ENCODE data around the gene USP25.

USP25 gene

DNA sequence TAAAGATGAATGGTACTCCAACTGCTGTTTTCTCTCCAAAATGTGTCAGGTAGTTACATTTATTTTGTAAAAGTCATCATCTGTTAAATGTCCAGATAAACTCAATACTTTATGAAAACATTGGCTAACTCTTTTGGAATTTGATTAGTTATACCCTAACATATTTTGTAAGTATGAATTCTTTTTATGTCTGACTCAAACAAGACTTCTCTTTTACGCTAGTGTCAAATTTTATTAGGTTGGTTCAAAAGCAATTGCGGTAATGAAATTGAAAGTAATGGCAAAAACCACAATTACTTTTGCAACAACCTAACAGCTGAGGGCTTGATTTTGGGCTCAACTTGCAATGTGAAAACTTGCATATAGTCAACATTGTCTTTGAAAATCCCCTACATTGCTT, 41.0 kb upstream of the USP25 start:
- TF ChIP-seq Cebpa-rat (IDR thresholded peaks at IDR 0.05): no peak

DNA sequence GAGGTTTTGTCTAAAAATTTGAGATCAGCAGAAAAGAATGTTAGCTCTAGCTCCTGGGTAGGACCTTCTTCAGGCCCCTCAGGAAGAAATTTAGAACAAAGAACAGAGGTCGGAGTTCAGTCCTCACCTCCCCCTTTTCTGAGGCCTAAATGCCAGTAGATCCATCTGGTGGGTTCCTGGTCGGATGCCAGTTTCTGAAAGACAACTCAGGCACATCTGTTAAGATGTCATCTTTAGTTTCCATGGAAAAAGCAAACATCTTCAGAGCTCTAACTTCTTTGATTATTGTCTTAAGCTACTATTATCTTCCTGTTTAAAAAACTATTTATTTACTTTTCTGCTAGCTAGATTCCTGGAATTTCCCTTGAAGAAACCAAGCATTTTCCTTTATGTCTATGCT, 37.1 kb upstream of the USP25 start:
- Histone ChIP-seq H3K9ac (no peak overlapping the region), H3K4me2 (no peak overlapping the region), H3K9me3 (replicated peaks in 1 of 11) (peaks cover 0 to 13% (median 0%) of the 10 kb centered on the region in 11 experiments; a peak in 7 of 22 replicates), H3K27ac (no peak overlapping the region), H3K27me3 (no peaks in the 10 kb centered on the region), H4K20me1 (no peaks in the 10 kb centered on the region), H3K36me3 (no peaks in the 10 kb centered on the region), H3K4me1 (peaks cover 0 to 10% (median 2%) of the 10 kb centered on the region in 10 experiments; a peak in 6 of 20 replicates), H3K4me3 (no peak overlapping the region)
- TF ChIP-seq Cebpa-rat (IDR thresholded peaks at IDR 0.05): no peak

More for the DNA sequence above, 41.0 kb upstream of the USP25 start:
- Histone ChIP-seq H3K27me3 (no peaks in the 10 kb centered on the region), H3K9me3 (replicated peaks in 1 of 11) (peaks cover 0 to 12% (median 0%) of the 10 kb centered on the region in 11 experiments; a peak in 2 of 22 replicates), H3K36me3 (no peaks in the 10 kb centered on the region), H3K9ac (no peak overlapping the region), H3K4me3 (no peak overlapping the region), H3K4me1 (peaks cover 0 to 43% (median 18%) of the 10 kb centered on the region in 10 experiments; a peak in 13 of 20 replicates), H3K27ac (no peak overlapping the region), H4K20me1 (no peaks in the 10 kb centered on the region), H3K4me2 (peak overlapping the region in 2 of 11 experiments; percentile 4 to 7; a peak in 1 of 22 replicates)

- Histone ChIP-seq H3K4me1 (peaks cover 0 to 4% (median 0%) of the 10 kb centered on the region in 10 experiments; a peak in 1 of 20 replicates), H3K36me3 (no peaks in the 10 kb centered on the region), H3K27me3 (no peaks in the 10 kb centered on the region), H3K4me2 (no peak overlapping the region), H3K27ac (no peak overlapping the region), H3K9me3 (replicated peaks in 1 of 11) (peaks cover 0 to 27% (median 0%) of the 10 kb centered on the region in 11 experiments; a peak in 7 of 22 replicates), H3K9ac (no peak overlapping the region), H4K20me1 (no peaks in the 10 kb centered on the region), H3K4me3 (no peak overlapping the region)
- no peak for TF ChIP-seq Cebpa-rat (IDR thresholded peaks at IDR 0.05)
These were observed 34.5 kb upstream of the USP25 start for GRCh38 chr21:15695241-15695640.

GRCh38 chr21:15701830-15702229, 28.0 kb upstream of the USP25 start:
- Histone ChIP-seq H3K36me3 (no peaks in the 10 kb centered on the region), H3K9me3 (replicated peaks in 1 of 11) (peaks cover 0 to 44% (median 11%) of the 10 kb centered on the region in 11 experiments; a peak in 16 of 22 replicates), H3K27ac (no peak overlapping the region), H4K20me1 (no peaks in the 10 kb centered on the region), H3K4me3 (no peak overlapping the region), H3K4me2 (no peak overlapping the region), H3K9ac (no peak overlapping the region), H3K4me1 (peaks cover 0 to 4% (median 0%) of the 10 kb centered on the region in 10 experiments; a peak in 2 of 20 replicates), H3K27me3 (no peaks in the 10 kb centered on the region)
- TF ChIP-seq Cebpa-rat (IDR thresholded peaks at IDR 0.05): no peak

DNA sequence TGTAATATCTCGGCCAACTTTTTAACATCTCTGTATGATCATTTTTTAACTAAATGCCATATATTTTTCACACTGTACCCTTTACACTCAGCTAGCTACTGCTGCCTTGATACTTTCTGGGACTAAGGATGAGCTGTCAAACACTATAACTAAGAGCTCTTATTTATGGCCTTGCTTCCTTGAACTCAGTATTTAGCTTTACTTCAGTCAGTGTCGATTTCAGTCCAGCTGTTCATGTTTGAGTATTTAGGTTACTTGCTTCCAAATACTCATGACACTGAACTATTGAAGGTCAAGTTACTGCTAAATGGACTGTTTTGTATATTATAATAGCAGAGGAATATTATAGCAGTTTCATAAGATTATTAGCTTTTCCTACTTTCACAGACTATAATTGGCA, 25.9 kb upstream of the USP25 start:
- no peak for TF ChIP-seq Cebpa-rat (IDR thresholded peaks at IDR 0.05)
- peaks cover 0 to 5% (median 0%) of the 10 kb centered on the region in 10 experiments; a peak in 2 of 20 replicates for H3K4me1 ChIP-seq

DNA sequence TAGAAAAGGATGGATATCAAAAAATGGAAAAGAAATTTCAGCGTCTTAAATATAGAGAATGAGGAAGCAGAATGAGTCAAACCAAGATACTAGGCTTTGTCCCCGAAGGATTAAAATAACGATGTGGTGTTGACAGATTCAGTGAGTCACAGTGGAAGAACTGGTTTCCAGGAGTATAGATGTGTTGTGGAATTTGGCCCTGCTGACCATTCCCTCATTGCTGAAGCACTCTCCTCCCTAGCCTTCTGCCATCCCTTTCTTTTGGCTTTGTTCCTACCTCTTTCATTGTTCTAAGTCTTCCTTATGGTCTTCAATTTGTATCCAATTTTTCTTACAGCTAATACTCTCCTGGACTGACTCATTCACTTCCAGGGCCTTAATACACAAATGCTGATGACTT, 23.1 kb upstream of the USP25 start:
- Histone ChIP-seq H3K9ac (no peak overlapping the region), H3K27ac (no peak overlapping the region), H3K27me3 (no peaks in the 10 kb centered on the region), H3K4me2 (peak overlapping the region in 1 of 11 experiments; percentile 47; a peak in 3 of 22 replicates), H3K9me3 (replicated peaks in 1 of 11) (peaks cover 0 to 17% (median 9%) of the 10 kb centered on the region in 11 experiments; a peak in 16 of 22 replicates), H4K20me1 (no peaks in the 10 kb centered on the region), H3K4me1 (peaks cover 0 to 5% (median 0%) of the 10 kb centered on the region in 10 experiments; a peak in 2 of 20 replicates), H3K4me3 (no peak overlapping the region), H3K36me3 (no peaks in the 10 kb centered on the region)
- no peak for TF ChIP-seq Cebpa-rat (IDR thresholded peaks at IDR 0.05)

More for the DNA sequence above, 25.9 kb upstream of the USP25 start:
- Histone ChIP-seq H3K27ac (no peak overlapping the region), H3K9ac (no peak overlapping the region), H3K27me3 (no peaks in the 10 kb centered on the region), H3K4me2 (no peak overlapping the region), H3K36me3 (no peaks in the 10 kb centered on the region), H3K9me3 (replicated peaks in 1 of 11) (peaks cover 0 to 28% (median 9%) of the 10 kb centered on the region in 11 experiments; a peak in 16 of 22 replicates), H3K4me3 (no peak overlapping the region), H4K20me1 (no peaks in the 10 kb centered on the region)

DNA sequence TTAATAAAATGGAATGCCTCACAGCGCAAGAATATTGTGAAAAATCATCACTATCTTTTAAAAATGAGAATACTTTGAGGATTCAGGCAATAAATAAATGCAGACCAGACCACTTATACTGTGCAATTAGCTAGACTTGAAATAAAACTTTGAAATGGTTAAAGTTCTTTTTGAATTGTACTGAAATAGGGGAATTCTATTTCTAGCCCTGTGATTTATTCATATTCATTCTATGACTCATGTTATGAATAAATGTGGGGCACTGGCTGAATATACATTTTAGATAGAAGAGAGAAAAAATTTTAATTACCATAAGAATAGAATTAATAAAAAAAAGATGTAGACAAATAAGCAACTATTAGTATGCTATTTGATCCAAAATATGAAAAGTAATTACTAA, 16.4 kb upstream of the USP25 start:
- TF ChIP-seq Cebpa-rat (IDR thresholded peaks at IDR 0.05): no peak
- no peak overlapping the region for H3K27ac ChIP-seq
- no peaks in the 10 kb centered on the region for H3K9me3 ChIP-seq (replicated peaks in 1 of 11)
- H3K4me3 ChIP-seq: no peak overlapping the region
- no peaks in the 10 kb centered on the region for H3K27me3 ChIP-seq
- H3K9ac ChIP-seq: no peak overlapping the region
- H3K36me3 ChIP-seq: no peaks in the 10 kb centered on the region
- no peak overlapping the region for H3K4me2 ChIP-seq
- H3K4me1 ChIP-seq: no peaks in the 10 kb centered on the region
- H4K20me1 ChIP-seq: no peaks in the 10 kb centered on the region

- Histone ChIP-seq H3K4me3 (no peak overlapping the region), H3K4me2 (no peak overlapping the region), H3K9me3 (replicated peaks in 1 of 11) (no peaks in the 10 kb centered on the region), H3K9ac (no peak overlapping the region), H3K27me3 (no peaks in the 10 kb centered on the region), H3K4me1 (no peaks in the 10 kb centered on the region), H4K20me1 (no peaks in the 10 kb centered on the region), H3K27ac (no peak overlapping the region), H3K36me3 (no peaks in the 10 kb centered on the region)
- no peak for TF ChIP-seq Cebpa-rat (IDR thresholded peaks at IDR 0.05)
These were observed 11.1 kb upstream of the USP25 start for GRCh38 chr21:15718711-15719110.

DNA sequence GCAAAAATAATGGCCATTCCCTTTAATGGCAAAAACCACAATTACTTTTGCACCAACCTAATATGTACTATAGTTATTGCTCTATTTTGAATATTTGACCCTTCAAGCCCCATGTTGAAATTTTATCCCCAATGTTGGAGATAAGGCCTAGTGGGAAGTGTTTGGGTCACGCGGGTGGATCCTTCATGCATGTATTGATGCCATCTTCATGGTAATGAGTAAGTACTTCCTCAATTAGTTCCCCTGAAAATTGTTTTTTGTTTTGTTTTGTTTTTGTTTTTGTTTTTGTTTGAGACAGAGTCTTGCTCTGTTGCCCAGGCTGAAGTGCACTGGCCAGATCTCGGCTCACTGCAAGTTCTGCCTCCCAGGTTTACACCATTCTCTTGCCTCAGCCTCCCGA, 9.8 kb upstream of the USP25 start:
- Histone ChIP-seq H3K9me3 (replicated peaks in 1 of 11) (no peaks in the 10 kb centered on the region), H3K27me3 (no peaks in the 10 kb centered on the region), H3K36me3 (no peaks in the 10 kb centered on the region), H4K20me1 (no peaks in the 10 kb centered on the region), H3K9ac (no peak overlapping the region), H3K4me2 (no peak overlapping the region), H3K27ac (no peak overlapping the region), H3K4me3 (no peak overlapping the region), H3K4me1 (no peaks in the 10 kb centered on the region)
- no peak for TF ChIP-seq Cebpa-rat (IDR thresholded peaks at IDR 0.05)

DNA sequence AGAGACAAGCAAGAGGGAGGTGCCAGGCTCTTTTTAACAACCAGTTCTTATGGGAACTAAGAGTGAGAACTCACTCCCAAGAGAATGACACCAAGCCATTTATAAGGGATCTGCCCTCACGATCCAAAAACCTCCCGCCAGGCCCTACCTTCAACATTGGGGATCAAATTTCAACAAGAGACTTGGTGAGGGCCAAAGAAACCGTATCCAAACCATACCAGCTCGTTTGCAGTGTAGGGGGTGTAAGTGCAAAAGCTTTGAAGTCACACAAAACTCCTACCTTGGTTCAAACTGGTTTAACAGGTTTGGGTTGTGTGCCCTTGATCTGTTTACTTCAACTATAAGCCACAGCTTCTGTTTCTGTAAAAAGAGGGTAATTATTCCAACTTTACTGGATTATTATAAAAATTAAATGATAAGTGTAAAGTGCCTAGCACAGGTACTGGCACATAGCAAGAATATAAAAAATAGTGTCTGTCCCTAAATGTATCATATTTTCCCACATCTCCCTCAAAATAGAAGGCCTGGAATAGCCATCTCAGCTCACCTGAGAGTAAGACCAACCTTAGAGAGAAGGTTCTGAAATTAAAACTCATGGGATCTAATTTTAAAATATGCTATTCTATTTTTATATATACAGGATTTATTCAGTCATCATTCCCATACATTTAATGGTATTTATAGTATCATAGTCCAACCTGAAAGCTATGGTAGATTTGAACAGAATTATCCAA, 7.0 kb upstream of the USP25 start:
- Histone ChIP-seq H3K4me3 (no peak overlapping the region), H3K9ac (no peak overlapping the region), H3K27me3 (no peaks in the 10 kb centered on the region), H3K27ac (no peak overlapping the region), H3K36me3 (no peaks in the 10 kb centered on the region), H4K20me1 (no peaks in the 10 kb centered on the region), H3K4me2 (no peak overlapping the region), H3K4me1 (no peaks in the 10 kb centered on the region), H3K9me3 (replicated peaks in 1 of 11) (no peaks in the 10 kb centered on the region)
- no peak for TF ChIP-seq Cebpa-rat (IDR thresholded peaks at IDR 0.05)

Data from BLaER1 treated with 17β-estradiol and CSF1 and Interleukin-3, amounts not matched to agents 10 nM and 100 nM (cell line).